Prostate gland (tissue), 2 donors: ENCODE measurements around the gene CECR2. TPM values are rescaled to one million over a fixed set of nuclear protein-coding genes. Genes with fewer than 3 reads are reported as not detected.
A peak's percentile ranks its signal among the peaks of the same experiment; 100 is the strongest.

Experiments
- DNase-seq: peaks from one replicate; pipeline ENCODE4 v3.0.0-alpha.2; 2019; ENCODE audit warnings: low spot score
- H3K27ac ChIP-seq, 2 donors: fragments of 200-600 bp; sonication (generic); 2 replicates each; pipeline ENCODE4 v1.5.1; 2017 to 2019
- H3K27me3 ChIP-seq: fragments of 200-600 bp; sonication (generic); replicated peaks from 2 replicates; pipeline ENCODE4 v1.5.1; 2019; ENCODE audit not compliant: insufficient read depth
- H3K36me3 ChIP-seq, 2 donors: fragments of 200-600 bp; sonication (generic); 1 replicate in 1 of 2; 2 replicates in 1 of 2; pipeline versions ENCODE4 v1.5.1 to v1.8.1; 2017 to 2019
- H3K4me1 ChIP-seq: fragments of 200-600 bp; sonication (generic); replicated peaks from 2 replicates; pipeline ENCODE4 v1.5.1; 2019
- H3K4me3 ChIP-seq, 2 donors: fragments of 200-600 bp; sonication (generic); 2 replicates each; pipeline ENCODE4 v1.5.1; 2017 to 2019
- H3K9me3 ChIP-seq: fragments of 200-600 bp; sonication (generic); 2 replicates; pipeline ENCODE4 v1.5.1; 2017
- POLR2A ChIP-seq: fragments of 450-650 bp; IDR thresholded peaks from one replicate; pipeline ENCODE4 v1.6.1; 2016; ENCODE audit warnings: antibody characterized with exemption, mild to moderate bottlenecking
- POLR2AphosphoS5 ChIP-seq: sonication (generic); formaldehyde crosslinking; IDR thresholded peaks from one replicate; pipeline ENCODE4 v1.6.1; 2017; ENCODE audit warnings: antibody characterized with exemption
- WGBS: methylation state at CpG from one replicate; pipeline ENCODE4 v1.1.5; 2018; 5-methylcytosine and 5-hydroxymethylcytosine counted together
- intact Hi-C: fragments of 100-400 bp; cut with DNase I; formaldehyde crosslinking; loops from one replicate; pipeline ENCODE4 v1.14.2; 2022
- total RNA-seq, 2 donors: library from RNA; depleted of rRNA; stranded (reverse); fragments of >200 nt; gene quantifications; one replicate each; pipeline ENCODE4 v1.1.0, GENCODE V29; 2016
- TF ChIP-seq, protein P1 (sequence below), 4 experiments: fragments of 200-600 bp in 2 of 4; fragments of 450-650 bp in 2 of 4; sonication (generic) in 2 of 4; IDR thresholded peaks; 1 replicate in 3 of 4; 2 replicates in 1 of 4; pipeline ENCODE4 v1.5.1; 2016 to 2019; ENCODE audit warnings: antibody characterized with exemption in 4 of 4, mild to moderate bottlenecking in 2 of 4, moderate library complexity in 2 of 4

The CECR2 gene
- total RNA-seq, 2 donors from 2014 or later, result 3.1 to 10.1 TPM

DNA sequence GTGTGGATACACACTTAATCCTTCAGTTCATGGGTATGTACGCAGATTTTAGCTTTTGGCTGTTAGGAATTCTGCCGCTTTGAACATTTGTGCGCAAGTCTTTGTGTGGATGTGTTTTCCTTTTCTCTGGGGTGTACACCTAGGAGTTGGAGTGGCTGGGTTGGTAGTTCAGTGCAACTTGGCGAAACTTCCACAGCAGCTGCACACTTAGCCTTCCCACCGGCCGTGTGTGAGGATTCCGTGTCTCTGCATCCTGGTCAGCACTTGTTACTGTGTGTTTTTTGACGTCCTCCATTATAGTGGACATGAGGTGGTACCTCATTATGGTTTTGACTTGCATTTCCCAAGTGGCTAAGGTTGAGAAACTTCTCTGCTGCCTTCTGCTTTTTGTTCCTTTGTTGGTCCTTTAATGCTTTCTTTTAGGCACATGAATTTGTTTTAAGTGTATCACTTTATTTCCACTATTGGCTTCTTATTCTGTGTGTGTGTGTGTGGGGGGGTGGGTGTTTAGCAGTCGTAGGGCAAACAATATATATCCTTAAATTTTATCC, 121.9 kb downstream of the CECR2 start:
- H3K9me3 ChIP-seq, result no peaks in the 10 kb centered on the region
- H3K27ac ChIP-seq, result no peak overlapping the region
- no peaks in the 10 kb centered on the region for H3K27me3 ChIP-seq
- no peaks in the 10 kb centered on the region for H3K4me1 ChIP-seq
- DNase-seq, result no peak
- intact Hi-C loops, result no loop called here
- no peaks in the 10 kb centered on the region for H3K36me3 ChIP-seq
- no peak overlapping the region for H3K4me3 ChIP-seq
- TF ChIP-seq, protein P1, sequence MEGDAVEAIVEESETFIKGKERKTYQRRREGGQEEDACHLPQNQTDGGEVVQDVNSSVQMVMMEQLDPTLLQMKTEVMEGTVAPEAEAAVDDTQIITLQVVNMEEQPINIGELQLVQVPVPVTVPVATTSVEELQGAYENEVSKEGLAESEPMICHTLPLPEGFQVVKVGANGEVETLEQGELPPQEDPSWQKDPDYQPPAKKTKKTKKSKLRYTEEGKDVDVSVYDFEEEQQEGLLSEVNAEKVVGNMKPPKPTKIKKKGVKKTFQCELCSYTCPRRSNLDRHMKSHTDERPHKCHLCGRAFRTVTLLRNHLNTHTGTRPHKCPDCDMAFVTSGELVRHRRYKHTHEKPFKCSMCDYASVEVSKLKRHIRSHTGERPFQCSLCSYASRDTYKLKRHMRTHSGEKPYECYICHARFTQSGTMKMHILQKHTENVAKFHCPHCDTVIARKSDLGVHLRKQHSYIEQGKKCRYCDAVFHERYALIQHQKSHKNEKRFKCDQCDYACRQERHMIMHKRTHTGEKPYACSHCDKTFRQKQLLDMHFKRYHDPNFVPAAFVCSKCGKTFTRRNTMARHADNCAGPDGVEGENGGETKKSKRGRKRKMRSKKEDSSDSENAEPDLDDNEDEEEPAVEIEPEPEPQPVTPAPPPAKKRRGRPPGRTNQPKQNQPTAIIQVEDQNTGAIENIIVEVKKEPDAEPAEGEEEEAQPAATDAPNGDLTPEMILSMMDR (IDR thresholded peaks at IDR 0.05), result no peak
- TF ChIP-seq POLR2A, result no peak
- TF ChIP-seq POLR2AphosphoS5, result no peak
- WGBS, result 88% methylated on average over 9 of the region's 9 CpGs

DNA sequence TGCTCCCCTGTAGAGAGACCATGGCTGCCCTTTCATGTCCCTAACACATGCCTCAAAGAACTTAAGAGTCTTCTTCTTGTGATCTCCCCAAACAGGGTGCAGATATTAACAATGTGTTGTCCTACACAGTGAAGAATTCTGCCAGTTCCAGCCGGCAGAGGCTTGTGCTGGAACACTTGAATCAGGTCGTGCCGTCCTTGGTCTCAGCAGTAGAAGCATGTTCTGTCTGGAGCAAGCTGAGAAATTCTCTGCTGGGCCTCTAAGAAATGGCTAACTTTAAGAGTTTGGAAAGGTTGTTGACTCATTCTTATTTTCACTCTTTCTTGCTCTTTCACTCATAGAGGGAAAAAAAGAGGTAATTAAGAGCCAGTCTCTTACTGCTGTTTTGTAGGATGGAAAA, 123.0 kb downstream of the CECR2 start:
- 33% methylated on average over 3 of the region's 3 CpGs for WGBS
- no peaks in the 10 kb centered on the region for H3K36me3 ChIP-seq
- no peak for DNase-seq
- TF ChIP-seq POLR2A (no peak), POLR2AphosphoS5 (no peak)
- TF ChIP-seq, protein P1 (IDR thresholded peaks at IDR 0.05), result no peak
- H3K4me1 ChIP-seq, result no peaks in the 10 kb centered on the region
- intact Hi-C loops, result no loop called here
- no peak overlapping the region for H3K27ac ChIP-seq
- no peaks in the 10 kb centered on the region for H3K9me3 ChIP-seq
- H3K27me3 ChIP-seq, result no peaks in the 10 kb centered on the region
- H3K4me3 ChIP-seq, result no peak overlapping the region

DNA sequence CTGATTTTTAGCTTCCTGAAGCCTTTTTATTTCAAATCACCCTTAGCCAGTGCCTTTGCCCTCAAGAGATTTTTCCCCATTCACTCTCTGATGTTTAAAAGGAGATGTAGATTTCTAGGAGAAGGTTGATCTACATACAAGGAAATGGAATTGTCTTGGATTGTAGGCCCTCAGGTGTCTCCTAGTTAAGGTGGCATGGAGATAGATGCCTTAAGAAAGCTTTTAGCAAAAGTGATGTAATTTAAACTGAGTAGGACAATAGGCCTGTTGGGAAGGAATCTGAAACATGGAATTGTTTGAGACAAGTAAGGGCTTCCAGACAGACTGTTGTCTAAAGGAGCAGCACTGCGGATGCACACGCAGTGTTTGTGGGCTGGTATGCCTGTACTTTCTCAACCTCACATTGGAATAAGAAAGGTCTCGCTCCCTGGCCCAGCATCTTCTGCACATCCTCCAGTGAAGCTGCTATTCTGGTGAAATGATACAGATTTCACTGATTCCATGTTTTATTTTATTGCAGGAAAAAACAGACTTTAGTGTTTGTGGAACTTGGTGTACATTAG, 124.2 kb downstream of the CECR2 start:
- H3K27me3 ChIP-seq, result no peaks in the 10 kb centered on the region
- H3K27ac ChIP-seq, result no peak overlapping the region

DNA sequence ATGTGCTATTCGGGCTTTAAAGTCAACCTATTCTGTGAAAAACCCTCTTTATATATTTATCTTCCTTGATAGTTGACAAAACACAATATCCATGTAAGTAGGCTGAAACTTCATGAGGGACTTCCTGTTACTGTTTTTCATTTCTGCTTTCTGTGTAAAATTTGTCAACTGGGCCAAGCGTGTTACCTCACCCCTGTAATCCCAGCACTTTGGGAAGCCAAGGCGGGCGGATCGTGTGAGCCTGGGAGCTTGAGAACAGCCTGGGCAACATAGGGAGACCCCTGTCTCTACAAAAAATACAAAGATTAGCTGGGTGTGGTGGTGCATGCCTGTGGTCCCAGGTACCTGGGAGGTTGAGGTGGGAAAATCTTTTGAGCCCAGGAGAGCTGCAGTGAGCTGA, 127.6 kb downstream of the CECR2 start:
- intact Hi-C loops, result no loop called here
- Histone ChIP-seq H3K27ac (no peak overlapping the region), H3K36me3 (no peaks in the 10 kb centered on the region), H3K4me1 (no peaks in the 10 kb centered on the region), H3K27me3 (no peaks in the 10 kb centered on the region), H3K9me3 (no peaks in the 10 kb centered on the region), H3K4me3 (no peak overlapping the region)
- TF ChIP-seq POLR2AphosphoS5, result no peak
- TF ChIP-seq, protein P1 (IDR thresholded peaks at IDR 0.05), result no peak
- no peak for TF ChIP-seq POLR2A
- no peak for DNase-seq
- 79% methylated on average over 5 of the region's 5 CpGs for WGBS

More for the DNA sequence above, 124.2 kb downstream of the CECR2 start:
- H3K4me1 ChIP-seq, result no peaks in the 10 kb centered on the region
- H3K9me3 ChIP-seq, result no peaks in the 10 kb centered on the region
- WGBS, result 79% methylated on average over 3 of the region's 3 CpGs
- no peaks in the 10 kb centered on the region for H3K36me3 ChIP-seq
- H3K4me3 ChIP-seq, result no peak overlapping the region
- no peak for DNase-seq
- TF ChIP-seq, protein P1 (IDR thresholded peaks at IDR 0.05), result no peak
- TF ChIP-seq POLR2AphosphoS5 (no peak), POLR2A (no peak)
- intact Hi-C loops, result no loop called here

DNA sequence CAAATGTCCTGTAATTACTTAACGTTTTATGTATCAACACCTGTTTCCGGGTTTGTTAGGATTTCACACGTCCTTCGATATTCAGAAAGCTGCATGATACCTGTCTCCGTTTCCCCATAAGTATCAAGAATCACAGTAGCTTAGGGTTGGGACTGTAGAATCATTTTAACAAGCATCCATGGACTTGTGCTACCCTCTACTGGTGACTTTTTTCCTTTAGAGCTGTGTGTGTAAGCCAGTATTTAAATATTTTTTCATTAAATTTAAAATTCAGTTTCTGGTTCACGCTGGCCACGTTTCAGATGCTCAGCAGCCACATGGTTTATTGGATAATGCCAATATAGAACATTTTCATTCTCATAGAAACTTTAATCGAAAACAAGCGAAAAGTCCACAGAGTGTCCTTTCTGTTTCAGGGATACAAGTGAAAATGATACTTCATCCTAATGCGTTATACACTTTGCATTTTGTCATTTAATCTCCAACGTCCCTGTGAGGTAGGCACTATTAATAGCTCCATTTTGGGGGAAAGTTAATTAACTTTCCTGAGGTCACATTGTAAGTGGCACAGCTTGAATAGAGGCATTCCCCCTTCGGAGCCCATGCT, 132.5 kb downstream of the CECR2 start:
- peak; percentile 38 for DNase-seq
- intact Hi-C loops, result loop anchor here (5.0 to 10.0 kb wide), 2 partner anchors 329 to 427 kb away; no protein-coding TSS in a partner anchor
- H3K27ac ChIP-seq, result no peak overlapping the region
- H3K4me1 ChIP-seq, result no peaks in the 10 kb centered on the region
- 43% methylated on average over 12 of the region's 12 CpGs for WGBS
- TF ChIP-seq POLR2AphosphoS5 (peak; percentile 33), POLR2A (no peak)
- TF ChIP-seq, protein P1 (IDR thresholded peaks at IDR 0.05), result peak in 3 of 4 experiments; percentile 60 to 78 (median 67)
- no peaks in the 10 kb centered on the region for H3K9me3 ChIP-seq
- no peak overlapping the region for H3K4me3 ChIP-seq
- H3K27me3 ChIP-seq, result no peaks in the 10 kb centered on the region
- no peaks in the 10 kb centered on the region for H3K36me3 ChIP-seq
